Myocyte (in vitro differentiated cells): ENCODE measurements around the gene HLCS. TPM values are rescaled to one million over a fixed set of nuclear protein-coding genes. Genes with fewer than 3 reads are reported as not detected.

ENCODE experiments used
- DNase-seq: peaks from one replicate; pipeline ENCODE4 v3.0.0-alpha.2; 2012; ENCODE audit warnings: low read depth
- total RNA-seq: library from RNA; depleted of rRNA; stranded (reverse); fragments of >200 nt; gene quantifications from 2 replicates; pipeline ENCODE4 v1.2.3, GENCODE V29; 2014

HLCS gene
- total RNA-seq, 1 donor from 2014 or later = 32.5 TPM

DNA sequence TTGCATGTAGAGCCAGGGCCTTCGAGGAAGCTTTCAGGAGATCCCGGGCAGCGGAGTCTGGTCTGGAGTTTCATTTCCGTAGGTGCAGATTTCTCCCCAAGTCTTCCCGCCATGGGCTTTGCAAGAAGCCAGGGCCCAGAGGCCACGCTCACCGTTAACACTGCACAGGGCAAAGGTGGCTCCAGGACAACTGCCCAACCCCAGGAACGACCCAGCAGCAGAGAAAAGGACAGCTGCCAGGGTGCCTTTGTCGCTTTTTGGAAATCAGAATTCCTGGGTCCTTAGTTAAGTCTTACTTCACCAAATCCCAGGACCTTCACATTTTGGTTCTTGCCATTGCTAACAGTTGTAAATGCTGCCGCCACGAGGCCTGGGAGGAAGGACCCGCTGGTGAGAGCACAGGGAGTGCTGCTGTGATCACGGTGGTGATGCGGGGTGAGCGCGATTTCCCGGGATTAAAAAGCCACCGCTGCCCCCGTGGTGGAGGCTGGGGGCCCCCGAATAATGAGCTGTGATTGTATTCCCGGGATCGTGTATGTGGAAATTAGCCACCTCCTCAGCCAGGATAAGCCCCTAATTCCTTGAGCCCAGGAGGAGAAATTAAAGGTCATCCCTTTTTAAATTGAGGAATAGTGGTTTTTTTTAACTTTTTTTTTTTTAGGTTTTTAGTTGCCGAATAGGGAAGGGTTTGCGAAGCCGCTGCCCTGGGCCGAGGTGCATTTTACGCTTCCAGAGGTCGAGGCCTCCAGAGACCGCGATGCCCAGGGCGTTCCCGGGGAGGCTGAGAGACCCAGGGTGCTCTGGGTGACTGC is 259.3 kb downstream of the HLCS start:
- DNase-seq = no peak

DNA sequence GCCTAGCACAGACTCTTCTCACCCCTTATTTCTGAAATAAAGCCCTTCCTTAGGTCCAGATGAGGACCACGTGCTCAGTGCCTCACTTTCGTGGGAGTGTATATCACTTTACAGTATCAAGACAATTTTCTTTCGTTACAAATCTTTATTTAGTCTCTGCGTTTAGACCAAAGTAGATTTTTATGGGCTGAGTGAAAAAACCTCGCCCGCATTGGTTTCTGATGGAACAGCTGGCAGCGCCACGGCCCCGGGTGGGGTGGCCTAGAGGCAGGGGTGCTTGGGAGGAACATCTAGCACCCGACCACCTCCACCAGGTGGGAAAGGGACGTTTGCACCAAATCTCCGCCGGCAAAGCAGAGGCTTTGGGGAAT is 260.0 kb downstream of the HLCS start:
- DNase-seq = no peak

DNA sequence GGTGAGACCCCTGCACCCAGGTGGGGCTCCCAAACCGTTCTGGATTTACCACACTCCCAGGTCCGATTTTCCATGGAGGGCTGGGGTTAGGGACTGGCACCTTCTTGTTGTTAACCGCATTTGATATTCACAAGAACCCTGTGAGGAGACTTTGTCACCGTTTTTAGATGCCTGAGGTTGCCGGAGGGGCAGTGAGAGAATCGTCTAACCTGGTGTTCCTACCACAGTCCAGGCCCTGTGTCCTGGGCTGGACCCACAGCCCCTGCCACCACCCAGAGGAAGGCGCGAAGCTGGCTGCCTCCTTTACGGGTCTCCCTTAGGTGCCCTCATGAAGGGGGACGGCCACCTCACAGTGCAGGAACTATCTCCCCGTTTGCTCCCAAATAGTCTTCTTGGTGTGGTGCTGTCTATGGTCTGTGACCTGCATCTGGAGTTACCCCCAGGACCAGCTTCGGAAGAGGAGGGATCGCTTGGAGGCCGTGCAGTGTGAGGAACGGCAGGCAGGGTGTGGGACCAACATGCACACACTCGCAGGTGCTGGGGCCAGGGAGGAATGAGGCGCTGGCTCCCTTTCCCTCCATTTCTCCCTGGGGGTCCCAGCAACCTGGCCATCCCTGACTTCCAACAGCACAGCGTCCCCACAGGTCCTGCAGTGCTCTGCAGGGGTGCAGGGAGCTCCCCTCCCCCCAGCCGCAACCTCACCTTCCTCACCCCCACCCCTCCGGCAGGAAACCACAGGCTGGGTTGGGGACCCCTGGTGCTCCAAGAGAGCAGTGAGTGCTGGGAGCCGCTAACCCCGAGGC is 260.6 kb downstream of the HLCS start:
- DNase-seq = no peak

DNA sequence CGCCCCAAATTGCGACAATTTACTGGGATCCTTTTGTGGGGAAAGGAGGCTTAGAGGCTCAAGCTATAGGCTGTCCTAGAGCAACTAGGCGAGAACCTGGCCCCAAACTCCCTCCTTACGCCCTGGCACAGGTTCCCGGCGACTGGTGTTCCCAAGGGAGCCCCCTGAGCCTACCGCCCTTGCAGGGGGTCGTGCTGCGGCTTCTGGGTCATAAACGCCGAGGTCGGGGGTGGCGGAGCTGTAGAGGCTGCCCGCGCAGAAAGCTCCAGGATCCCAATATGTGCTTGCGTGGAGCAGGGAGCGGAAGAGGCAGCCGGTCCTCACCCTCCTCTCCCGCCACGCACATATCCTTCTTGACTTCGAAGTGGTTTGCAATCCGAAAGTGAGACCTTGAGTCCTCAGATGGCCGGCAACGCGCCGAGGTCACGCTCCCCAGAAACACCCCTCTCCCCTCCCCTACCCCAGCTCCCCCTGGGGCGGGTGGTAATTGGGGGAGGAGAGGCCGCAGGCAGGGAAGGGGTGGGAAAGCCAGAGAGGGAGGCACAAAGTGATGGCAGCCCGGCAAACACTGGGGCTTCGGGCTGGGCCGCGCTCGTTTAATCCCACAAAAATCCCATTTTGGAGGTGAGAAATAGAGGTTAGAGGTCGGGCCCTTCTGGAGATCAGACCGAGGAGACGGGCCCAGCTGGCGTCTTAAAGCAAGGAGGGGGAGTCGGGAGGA is 261.4 kb downstream of the HLCS start:
- DNase-seq = no peak

DNA sequence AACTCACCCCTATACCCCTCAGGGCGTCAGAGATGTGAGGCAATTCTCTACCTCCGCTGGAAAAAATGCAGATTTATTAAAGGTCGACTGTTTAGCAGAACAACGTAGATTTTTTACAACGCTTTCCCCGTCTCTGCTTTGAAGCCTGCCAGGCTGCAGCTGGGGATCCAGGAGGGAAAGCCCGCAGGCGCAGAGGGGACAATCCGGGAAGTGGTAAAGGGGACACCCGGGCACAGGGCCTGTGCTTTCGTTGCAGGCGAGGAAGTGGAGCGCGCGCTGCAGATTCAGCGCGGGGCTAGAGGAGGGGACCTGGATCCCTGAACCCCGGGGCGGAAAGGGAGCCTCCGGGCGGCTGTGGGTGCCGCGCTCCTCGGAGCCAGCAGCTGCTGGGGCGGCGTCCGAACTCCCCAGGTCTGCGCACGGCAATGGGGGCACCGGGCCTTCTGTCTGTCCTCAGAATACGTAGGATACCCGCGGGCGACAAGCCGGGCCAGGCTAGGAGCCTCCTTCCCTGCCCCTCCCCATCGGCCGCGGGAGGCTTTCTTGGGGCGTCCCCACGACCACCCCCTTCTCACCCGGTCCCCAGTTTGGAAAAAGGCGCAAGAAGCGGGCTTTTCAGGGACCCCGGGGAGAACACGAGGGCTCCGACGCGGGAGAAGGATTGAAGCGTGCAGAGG is 262.1 kb downstream of the HLCS start:
- no peak for DNase-seq

DNA sequence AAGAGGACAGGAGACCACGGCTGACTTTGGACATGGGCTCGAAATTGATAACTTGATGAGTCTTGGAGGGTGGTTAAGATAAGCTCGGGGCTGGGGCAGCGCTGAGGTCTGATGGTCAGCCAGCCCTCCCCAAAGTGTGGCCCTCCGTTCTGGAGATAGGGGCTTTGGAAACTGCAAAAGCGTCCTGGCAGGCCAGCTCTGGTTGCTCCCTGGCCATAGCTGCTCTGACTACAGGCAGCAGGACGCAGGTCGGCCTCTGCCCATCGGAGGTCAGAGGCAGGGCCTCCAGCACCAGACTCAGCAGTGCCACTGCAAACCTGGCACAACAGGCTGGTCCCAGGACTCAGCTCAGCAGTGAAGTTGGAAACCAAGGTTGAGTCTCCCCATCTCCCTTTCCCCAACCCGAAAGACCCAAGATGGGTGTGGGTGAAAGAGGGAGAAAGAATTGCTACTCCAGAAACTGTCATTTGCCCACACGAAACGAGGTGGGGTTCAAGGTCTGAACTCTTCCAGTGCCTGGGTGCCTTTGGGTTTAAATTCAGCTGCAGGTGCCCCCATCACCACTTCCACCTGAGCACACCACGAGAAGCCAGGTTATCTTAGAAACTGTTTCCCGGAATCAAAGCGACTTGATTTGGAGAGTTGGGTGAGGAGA is 262.7 kb downstream of the HLCS start:
- DNase-seq = no peak

DNA sequence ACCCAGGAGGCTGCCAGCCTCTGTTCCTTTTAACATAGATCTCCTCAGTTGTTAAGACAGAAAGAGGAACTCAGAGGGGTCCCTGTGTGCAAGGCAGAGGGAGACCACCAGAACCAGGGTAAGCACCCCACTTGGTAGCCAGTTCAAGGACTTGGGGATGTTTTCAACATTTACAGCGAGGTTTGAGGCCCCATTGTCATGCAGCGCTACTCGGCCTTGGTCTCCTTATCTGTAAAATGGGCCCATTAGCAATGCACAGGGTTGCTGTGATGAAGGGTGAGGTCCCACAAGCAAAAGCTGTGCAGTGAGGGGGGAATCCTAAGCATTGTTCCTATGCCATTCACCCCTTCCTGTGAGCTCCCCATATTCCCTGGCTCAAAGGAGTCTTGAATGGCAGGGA is 263.3 kb downstream of the HLCS start:
- DNase-seq = no peak

DNA sequence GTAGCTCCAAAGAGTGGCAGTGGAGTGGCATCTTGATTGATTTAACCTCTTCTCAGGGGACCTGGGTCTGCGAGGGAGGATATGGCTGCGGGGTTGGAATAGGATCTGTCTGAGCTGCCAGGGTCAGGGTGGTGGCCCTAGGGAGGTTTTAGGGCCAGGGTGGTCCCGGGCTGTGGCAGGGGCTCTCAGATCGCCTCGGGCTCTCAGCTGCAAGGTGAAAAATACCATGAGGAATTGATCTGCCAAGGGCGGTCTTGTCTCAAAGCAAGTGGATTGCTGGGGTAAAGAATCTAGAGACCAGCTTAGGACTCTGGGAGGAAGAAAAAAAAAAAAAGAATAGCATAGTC is 263.9 kb downstream of the HLCS start:
- no peak for DNase-seq

DNA sequence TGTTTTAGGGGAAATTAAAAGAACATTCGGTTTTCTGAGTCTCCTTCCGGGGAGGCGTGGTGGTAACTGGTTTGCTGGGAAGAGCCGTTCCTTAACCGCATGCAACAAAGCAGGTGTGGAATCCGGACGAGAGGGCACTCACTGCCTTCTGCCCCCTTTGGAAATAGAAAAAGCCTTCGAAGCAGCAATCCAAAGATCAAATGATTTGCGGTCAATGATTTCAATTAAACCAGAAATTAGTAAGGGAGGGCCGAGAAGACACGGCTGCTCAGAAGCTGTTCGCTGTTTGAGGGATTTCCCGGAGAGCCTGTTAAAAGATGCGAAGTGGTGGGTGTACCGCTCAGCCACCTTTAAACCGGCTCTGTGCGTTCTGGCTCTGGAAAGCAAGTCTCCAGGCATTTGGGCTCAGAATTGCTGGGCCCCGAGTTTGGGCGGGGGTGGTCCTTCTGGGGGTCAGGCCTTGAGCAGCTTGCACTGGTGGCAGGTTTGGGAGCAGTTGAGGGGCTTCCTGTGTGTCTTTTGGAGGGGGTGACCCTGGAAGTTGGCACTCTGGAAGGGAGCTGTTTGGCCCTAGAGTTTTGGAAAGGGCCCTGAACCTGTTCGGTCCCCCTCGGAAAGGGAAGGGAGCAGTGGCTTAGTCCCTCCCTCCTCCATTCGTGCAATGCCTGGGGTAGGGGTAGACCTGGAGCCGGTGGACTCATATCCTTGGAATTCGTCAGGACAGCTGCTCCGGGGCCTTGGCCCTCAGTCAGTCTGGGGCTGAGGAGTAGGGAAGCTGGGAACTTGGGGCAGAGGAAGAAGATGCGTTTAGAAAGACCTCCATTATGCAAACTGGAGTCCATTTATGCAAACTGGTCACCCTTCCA is 264.5 kb downstream of the HLCS start:
- peak; percentile 65 for DNase-seq

DNA sequence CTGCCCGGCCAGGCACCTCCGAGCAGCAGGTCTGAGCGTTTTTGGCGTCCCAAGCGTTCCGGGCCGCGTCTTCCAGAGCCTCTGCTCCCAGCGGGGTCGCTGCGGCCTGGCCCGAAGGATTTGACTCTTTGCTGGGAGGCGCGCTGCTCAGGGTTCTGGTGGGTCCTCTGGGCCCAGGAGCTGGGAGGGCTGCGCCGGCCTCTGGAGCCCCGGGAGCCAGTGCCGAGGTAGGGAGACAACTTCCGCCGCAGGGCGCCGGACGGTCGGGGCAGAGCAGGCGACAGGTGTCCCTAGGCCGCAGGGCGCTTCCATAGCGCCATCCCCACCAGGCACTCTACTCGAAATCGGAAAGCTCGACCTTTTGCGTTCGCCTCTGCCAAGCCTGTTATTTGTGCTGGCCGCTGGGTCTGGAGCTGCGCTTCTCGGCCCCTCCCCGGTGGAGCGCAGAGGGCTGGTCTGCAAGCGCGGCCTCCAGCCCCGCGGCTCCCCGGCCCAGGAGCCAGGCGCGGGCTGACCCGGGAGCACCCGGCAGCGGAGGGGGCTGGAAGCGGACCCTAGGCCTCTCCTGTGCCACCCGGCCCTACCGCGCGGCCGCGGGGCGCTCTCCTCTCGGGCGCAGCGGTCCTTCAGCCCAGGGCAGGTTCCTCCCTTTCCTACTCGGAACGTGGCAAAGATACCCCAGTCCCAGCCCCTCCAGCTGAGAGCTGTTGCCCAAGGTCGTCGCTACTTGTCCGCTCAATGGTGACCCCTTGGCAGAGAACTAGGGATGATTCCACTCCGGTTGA is 265.3 kb downstream of the HLCS start:
- DNase-seq = no peak

Other genes starting within 250 kb of the HLCS start
- gene RIPPLY3, start 40.0 kb upstream of the HLCS start, total RNA-seq = not detected in 2 replicates
- 21.3 and 29.5 TPM in 2 replicates for gene PIGP, start 106.4 kb upstream of the HLCS start, total RNA-seq
- 210 and 257 TPM in 2 replicates for gene TTC3, start 106.6 kb upstream of the HLCS start, total RNA-seq